Muscle of leg (tissue), 11 donors: ENCODE results near the gene MOB2. TPM values are rescaled to one million over a fixed set of nuclear protein-coding genes. Genes with fewer than 3 reads are reported as not detected.

Experiments
- DNase-seq: peaks from one replicate; pipeline ENCODE4 v3.0.0; 2013
- H3K27ac ChIP-seq: one replicate; pipeline ENCODE4 v1.5.1; 2013; ENCODE audit warnings: mild to moderate bottlenecking, low read length, control low read depth
- H3K27me3 ChIP-seq: one replicate; pipeline ENCODE4 v1.6.1; 2013; ENCODE audit warnings: low read length; ENCODE audit not compliant: control insufficient read depth, insufficient read depth
- H3K36me3 ChIP-seq: one replicate; pipeline ENCODE4 v1.6.1; 2013; ENCODE audit warnings: low read length; ENCODE audit not compliant: control insufficient read depth, insufficient read depth
- H3K4me1 ChIP-seq: one replicate; pipeline ENCODE4 v1.6.1; 2013; ENCODE audit warnings: low read length; ENCODE audit not compliant: control insufficient read depth, insufficient read depth
- H3K4me3 ChIP-seq: one replicate; pipeline ENCODE4 v1.5.1; 2013; ENCODE audit warnings: low read length, control low read depth
- H3K9me3 ChIP-seq: replicated peaks from 2 replicates; pipeline ENCODE4 v1.6.1; 2013; ENCODE audit warnings: low read depth, low read length; ENCODE audit not compliant: control insufficient read depth
- WGBS: methylation state at CpG from one replicate; pipeline ENCODE4 v1.1.5; 2013; ENCODE audit warnings: missing lambda C conversion rate; ENCODE audit not compliant: insufficient coverage; 5-methylcytosine and 5-hydroxymethylcytosine counted together
- polyA plus RNA-seq, 8 donors: library from polyadenylated mRNA; unstranded; fragments of 120-200 nt; gene quantifications; one replicate each; pipeline versions ENCODE4 v1.2.1 to v1.2.3, GENCODE V29; 2013; ENCODE audit warnings: inconsistent platforms in 1 of 8, low replicate concordance in 1 of 8; ENCODE audit not compliant: insufficient read length in 8 of 8, insufficient read depth in 1 of 8
- total RNA-seq: library from RNA; stranded (reverse); fragments of 120-200 nt; gene quantifications from one replicate; pipeline ENCODE4 v1.2.4, GENCODE V29; 2013

MOB2 gene
- total and polyA plus RNA-seq, 9 donors: 21.4 to 28.2 (median 25.0) TPM

DNA sequence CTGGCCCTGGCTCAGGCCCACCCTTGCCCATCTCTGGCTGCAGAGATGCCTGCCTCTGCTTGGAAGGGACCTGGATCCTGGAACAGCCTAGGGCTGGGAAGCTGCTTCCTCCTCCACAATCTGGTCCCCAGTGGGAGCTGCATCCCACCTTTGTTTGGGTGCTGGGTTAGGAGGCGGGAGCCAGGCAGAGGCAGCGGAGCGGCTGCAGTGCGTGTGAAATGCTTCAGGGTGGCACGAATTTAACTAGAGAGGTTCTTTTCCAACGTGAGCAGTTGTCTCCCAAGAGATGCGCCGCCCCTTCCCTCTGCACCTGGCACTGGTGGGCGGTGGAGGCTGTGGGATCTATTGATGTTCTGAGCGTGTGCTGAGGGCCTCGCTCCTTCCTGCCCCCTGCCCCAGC, 65.3 kb downstream of the MOB2 start:
- Histone ChIP-seq H3K9me3 (peaks cover 33% of the 10 kb centered on the region), H3K36me3 (no peaks in the 10 kb centered on the region), H3K27ac (no peak overlapping the region), H3K27me3 (no peaks in the 10 kb centered on the region), H3K4me1 (no peaks in the 10 kb centered on the region), H3K4me3 (no peak overlapping the region)
- no peak for DNase-seq
- WGBS: 83% methylated on average over 8 of the region's 11 CpGs

DNA sequence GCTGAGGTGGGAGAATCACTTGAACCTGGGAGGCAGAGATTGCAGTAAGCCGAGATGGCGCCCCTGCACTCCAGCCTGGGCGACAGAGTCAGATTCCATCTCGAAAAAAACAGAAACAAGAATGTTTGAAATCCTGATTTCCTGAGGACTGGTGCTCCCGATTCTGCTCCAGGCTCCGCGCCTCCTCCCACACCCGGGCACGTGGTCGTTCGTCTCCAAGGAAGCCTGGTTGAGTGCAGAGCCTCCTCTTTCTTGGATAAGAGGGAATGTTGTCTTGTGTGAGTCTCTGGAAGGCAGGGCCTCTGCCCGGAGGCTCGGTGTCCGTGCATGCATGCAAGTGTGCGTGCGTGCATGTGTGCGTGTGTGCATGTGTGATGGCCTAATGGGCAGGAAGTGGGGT, 66.8 kb downstream of the MOB2 start:
- WGBS: 95% methylated on average over 16 of the region's 17 CpGs
- DNase-seq: no peak
- Histone ChIP-seq H3K4me3 (no peak overlapping the region), H3K27me3 (no peaks in the 10 kb centered on the region), H3K27ac (no peak overlapping the region), H3K9me3 (peaks cover 40% of the 10 kb centered on the region), H3K36me3 (no peaks in the 10 kb centered on the region), H3K4me1 (no peaks in the 10 kb centered on the region)

Other genes with a start within 250 kb of the MOB2 start
- gene TOLLIP, start 177.1 kb downstream of the MOB2 start, total RNA-seq: 11.9 TPM
- 10 to 100 TPM; 22.1 to 29.8 (median 26.2) TPM for gene TOLLIP, start 177.1 kb downstream of the MOB2 start, polyA plus RNA-seq
- 0.44 TPM for gene BRSK2, start 96.8 kb downstream of the MOB2 start, total RNA-seq
- 1 to 10 TPM in 5 of 8 donors, under 1 TPM in 3; 0.93 to 2.3 (median 1.3) TPM for gene BRSK2, start 96.8 kb downstream of the MOB2 start, polyA plus RNA-seq
- gene DUSP8, start 85.5 kb upstream of the MOB2 start, total RNA-seq: 1.5 TPM
- gene DUSP8, start 85.5 kb upstream of the MOB2 start, polyA plus RNA-seq: 10 to 100 TPM in 7 of 8 donors, 1 to 10 TPM in 1; 7.7 to 21.2 (median 16.4) TPM
- gene KRTAP5-1, start 98.5 kb upstream of the MOB2 start, total RNA-seq: not detected
- gene KRTAP5-1, start 98.5 kb upstream of the MOB2 start, polyA plus RNA-seq: under 1 TPM; 0.26 to 0.97 (median 0.54) TPM
- gene KRTAP5-2, start 111.5 kb upstream of the MOB2 start, total RNA-seq: not detected
- not detected for gene KRTAP5-2, start 111.5 kb upstream of the MOB2 start, polyA plus RNA-seq
- gene KRTAP5-3, start 121.7 kb upstream of the MOB2 start, total RNA-seq: not detected
- gene KRTAP5-3, start 121.7 kb upstream of the MOB2 start, polyA plus RNA-seq: not detected
- not detected for gene KRTAP5-4, start 135.4 kb upstream of the MOB2 start, total RNA-seq
- not detected for gene KRTAP5-4, start 135.4 kb upstream of the MOB2 start, polyA plus RNA-seq
- gene KRTAP5-5, start 143.0 kb upstream of the MOB2 start, total RNA-seq: not detected
- under 1 TPM in 2 of 8 donors, not detected in 6; 0.24 to 0.31 TPM for gene KRTAP5-5, start 143.0 kb upstream of the MOB2 start, polyA plus RNA-seq
- not detected for gene KRTAP5-6, start 210.4 kb upstream of the MOB2 start, total RNA-seq
- gene KRTAP5-6, start 210.4 kb upstream of the MOB2 start, polyA plus RNA-seq: 1 to 10 TPM in 1 of 8 donors, under 1 TPM in 2, not detected in 5; 0.28 to 1.1 (median 0.61) TPM